Fibroblast of skin of back (primary cell): ENCODE measurements around the gene OOSP1. TPM values are rescaled to one million over a fixed set of nuclear protein-coding genes. Genes with fewer than 3 reads are reported as not detected.
"Not testable (repeated sequence)": the region's sequence is repeated elsewhere in the genome, so short reads cannot be mapped to it uniquely, and the experiment has no call there.

Source experiments
- DNase-seq: peaks from one replicate; pipeline ENCODE4 v3.0.0-alpha.2; 2013
- polyA plus RNA-seq, 2 experiments: library from polyadenylated mRNA; unstranded; fragments of 120-200 nt; gene quantifications; one replicate each; pipeline ENCODE4 v1.2.1, GENCODE V29; 2013; ENCODE audit not compliant: insufficient read length in 2 of 2

Gene OOSP1, protein sequence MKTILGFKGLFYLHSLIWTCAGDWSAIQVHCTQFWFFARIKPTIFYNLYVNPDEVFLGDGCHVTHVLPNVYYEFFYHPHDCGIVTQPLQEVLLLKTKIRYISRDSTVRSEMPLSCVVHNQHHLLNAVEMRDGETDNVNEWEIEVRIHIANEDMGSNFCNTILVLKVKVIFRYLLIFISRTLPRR
- not detected for polyA plus RNA-seq (2013, experiment 1 of 2; ENCODE audit: insufficient read length)
- not detected for polyA plus RNA-seq (2013, experiment 2 of 2; ENCODE audit: insufficient read length)

DNA sequence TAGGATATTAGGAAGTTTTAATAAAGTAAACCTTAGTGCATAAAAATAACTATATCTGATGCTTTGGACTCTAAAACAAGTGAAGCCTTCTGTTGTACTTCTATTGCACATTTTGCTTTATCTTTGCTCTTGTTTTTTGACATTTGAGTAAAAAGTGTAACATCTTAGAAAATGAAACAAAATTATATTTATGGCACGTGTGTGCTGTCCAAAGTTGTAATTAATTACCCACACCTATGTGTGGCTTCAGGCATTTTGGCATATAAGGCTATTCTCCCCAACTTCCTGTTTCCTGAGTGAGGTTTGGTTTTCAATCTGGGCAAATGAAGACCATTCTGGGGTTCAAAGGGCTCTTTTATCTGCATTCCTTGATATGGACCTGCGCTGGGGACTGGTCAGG, at the start of gene OOSP1:
TSS of gene OOSP1 (plus strand) at position 301 of the 400 bp plus-strand sequence. CDS start at position 324, 23 bp downstream.
- no peak for DNase-seq

DNA sequence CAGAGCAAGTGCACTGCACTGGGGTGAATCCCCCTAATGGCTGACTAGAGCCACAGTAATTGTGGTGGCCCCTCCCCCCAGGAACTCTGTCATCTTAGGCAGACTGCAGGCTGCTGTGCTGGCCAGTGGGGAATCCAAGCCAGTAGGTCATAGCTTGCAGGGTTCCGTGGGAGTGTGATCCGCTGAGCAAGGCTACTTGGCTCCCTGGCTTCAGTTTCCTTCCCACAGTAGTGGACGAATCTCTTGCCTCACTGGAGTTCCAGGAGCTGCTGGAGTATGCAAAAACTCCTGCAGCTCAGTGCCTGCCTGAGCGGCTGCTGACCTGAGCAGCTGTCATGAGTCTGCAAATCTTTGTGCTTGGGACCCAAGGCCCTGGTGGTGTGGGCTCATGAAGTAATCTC, 46.5 kb upstream of the OOSP1 start:
- DNase-seq = no peak

DNA sequence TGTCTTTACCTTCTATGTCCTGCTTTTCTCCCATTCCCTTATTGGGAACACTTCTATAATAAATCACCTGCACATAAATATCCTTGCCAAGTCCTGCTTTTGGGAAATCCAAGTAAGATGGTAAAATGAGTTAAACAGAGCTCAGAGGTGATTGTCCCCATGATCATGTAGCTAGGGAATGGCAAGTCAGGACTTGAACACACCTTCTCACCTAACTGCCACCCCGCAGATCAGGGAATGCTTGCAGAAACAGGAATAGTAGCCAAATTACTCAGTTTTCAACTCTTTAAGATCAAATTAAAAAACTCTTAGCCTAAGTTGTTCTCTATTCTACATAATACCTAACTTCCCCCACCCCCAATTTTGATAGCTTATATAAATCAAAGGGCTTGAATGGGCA, 43.6 kb upstream of the OOSP1 start:
- DNase-seq = no peak

DNA sequence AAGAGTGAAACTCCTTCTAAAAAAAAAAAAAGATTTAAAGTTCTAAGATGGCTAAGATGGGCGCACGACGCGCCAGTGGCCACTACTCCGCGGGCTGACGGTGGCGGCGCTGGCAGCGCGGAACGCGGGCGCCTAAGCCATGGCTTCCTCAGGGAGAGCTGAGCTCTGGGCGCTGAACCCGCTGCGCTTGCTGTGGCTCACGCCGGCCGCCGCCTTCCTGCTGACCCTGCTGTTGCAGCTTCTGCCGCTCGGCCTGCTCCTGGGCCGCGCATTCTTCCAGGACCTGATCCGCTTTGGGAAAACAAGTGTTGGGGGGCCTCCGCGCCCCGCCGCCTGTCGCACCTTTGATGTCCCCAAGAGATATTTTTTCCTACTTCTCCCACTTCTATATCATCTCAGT, 40.2 kb upstream of the OOSP1 start:
- no peak for DNase-seq

DNA sequence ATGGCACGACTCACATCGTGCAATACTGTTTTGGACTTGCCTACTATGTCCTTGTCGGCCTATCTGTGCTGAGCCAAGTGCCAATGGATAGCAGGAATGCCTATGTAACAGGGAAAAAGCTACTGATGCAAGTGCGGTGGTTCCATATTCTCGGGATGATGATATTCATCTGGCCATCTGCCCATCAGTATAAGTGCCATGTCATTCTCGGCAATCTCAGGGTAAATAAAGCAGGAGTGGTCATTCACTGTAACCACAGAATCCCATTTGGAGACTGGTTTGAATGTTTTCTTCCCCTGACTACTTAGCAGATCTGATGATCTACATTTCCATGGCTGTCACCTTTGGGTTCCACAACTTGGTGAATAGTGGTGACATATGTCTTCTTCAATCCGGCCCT, 39.6 kb upstream of the OOSP1 start:
- no peak for DNase-seq

DNA sequence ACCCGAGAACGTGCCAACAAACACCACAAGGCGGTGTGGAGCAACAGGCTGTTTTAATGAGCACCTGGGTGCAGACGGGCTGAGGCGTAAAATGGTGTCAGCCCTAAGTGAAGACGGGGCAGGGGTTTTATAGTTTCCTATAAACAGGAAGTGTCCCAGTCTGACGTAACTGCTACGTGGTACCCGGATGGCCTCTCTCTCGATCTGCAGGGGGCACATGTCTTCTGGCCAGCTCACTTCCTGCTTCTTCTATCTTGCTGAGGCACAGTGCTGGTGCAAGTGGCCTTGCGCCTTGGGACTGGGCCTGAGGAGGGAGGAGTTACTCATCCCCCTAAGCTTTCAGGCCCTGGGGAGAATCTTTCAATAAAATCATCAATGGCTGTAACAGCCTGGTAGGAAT, 38.7 kb upstream of the OOSP1 start:
- DNase-seq = peak; percentile 7

DNA sequence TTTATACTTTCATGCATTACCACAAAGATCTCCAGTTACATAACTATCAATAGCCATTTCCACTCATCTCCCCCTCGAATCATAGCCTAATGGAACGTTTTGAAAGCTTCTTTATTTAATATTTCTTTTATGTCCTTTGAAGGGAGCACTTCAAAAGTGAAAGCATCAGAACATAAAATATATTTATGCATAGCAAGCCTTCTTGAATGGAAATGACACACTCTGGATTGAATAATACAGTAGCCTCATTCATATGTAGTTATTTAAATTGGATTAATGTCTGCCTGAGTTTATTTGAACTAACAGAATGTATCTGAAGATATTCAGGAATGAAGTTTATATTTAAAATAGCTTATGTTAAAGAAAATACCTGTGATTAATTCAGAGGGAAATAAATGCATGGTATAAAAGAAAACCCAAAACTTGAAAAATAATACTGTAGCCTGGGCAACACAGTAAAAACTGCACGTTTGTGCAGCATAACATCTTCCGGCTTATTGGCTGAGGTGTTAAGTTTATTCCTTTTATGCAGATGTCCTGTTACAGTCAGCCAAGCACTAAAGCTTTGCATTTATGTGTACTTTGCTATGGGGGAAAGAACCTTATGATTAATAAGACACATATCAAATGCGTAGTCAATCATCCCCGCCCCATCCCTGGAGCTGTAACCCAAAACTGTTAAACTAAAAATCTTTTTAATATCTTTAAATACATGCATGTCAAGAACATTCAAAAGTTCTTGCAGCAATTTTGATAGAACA, 37.7 kb upstream of the OOSP1 start:
- DNase-seq = no peak

DNA sequence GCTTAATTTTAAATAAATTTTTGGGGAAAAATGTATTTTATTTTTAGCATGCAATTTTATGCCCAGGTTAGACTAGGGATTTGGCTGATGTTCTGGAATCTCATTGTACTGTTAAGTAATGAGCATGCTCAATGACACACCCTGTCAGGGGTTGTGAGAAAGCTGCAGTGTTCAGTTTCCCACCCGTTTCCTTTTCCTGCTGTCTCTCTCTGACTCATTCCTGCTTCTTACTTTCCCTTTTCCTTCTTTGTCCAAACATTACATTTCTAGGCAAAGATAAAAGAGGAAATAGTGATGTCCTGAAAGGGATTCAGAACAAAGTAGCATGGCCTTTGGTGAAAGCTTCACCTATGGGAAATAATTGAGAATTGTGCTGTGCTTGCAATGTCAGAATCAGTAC, 36.9 kb upstream of the OOSP1 start:
- DNase-seq = peak; percentile 20

DNA sequence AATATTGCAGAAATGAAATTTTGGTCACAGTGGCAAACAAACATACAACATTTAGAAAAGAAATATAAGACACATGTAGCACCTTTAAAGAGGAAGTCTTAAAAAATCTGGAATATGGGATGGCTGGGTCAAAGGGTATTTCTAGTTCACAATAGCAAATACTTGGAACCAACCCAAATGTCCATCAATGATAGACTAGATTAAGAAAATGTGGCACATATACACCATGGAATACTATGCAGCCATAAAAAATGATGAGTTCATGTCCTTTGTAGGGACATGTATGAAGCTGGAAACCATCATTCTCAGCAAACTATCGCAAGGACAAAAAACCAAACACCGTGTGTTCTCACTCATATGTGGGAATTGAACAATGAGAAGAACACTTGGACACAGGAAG, 34.7 kb upstream of the OOSP1 start:
- DNase-seq = not testable (repeated sequence)

DNA sequence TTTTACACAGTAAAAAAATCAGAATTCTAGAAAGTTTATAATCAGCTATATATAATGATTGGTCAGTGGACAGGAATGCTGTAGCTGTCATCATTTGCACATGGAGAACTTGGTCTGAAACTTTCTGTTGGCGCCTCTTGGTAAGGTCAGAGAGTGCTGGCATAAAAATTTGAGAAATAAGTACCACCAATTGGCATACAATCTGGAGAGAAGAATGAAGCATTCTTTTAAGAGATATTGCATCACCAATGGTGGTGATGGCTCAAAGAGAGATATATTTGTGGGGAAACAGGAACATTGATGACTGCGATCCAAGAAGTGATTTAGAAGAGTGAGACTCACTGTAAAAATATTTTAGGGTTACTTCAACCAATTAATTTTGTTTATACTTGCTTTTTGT, 19.8 kb upstream of the OOSP1 start:
- DNase-seq = peak; percentile 9

DNA sequence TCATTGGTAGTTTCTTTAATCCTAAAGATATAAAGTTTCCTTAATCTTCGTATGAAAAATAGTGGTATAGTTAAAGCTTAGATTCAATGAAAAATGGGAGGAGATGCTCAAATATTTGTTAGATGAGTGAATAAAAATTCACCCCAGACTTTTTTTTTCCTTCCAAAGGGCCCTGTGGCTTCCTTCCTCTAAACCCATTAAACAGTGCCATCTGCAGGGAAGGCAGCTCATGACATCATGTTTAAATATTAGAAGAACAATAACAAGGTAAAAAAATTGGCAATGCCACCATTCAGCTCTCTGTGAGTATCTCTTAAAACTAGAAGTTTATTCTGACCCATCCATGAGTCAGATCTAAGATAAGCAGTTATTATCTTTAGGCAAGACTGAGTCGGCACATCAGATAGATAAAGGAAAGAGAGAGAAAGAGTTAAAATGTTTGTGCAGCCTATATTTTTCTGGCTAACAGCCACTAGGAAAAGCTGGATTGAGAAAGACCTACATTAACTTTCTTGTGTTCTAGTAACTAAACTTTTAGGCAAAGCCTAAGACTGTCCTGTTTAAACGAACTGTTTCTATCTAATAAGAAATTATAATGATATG, 19.1 kb upstream of the OOSP1 start:
- DNase-seq = peak; percentile 42

DNA sequence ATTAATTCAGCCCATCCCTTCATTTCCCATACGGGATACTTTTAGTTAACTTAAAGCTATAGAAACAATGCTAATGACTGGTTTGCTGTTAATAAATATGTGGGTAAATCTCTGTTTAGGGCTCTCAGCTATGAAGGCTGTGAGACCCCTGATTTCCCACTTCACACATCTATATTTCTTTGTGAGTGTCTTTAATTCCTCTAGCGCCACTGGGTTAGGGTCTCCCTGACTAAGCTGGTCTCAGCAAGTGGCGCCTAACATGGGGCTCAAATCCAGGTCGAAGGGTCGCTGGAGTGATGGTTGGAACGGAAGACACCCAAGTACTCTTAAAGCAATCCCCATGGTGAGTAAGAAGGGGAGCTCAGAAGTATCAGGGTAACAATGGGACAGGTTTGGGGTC, 14.4 kb upstream of the OOSP1 start:
- peak; percentile 4 for DNase-seq

DNA sequence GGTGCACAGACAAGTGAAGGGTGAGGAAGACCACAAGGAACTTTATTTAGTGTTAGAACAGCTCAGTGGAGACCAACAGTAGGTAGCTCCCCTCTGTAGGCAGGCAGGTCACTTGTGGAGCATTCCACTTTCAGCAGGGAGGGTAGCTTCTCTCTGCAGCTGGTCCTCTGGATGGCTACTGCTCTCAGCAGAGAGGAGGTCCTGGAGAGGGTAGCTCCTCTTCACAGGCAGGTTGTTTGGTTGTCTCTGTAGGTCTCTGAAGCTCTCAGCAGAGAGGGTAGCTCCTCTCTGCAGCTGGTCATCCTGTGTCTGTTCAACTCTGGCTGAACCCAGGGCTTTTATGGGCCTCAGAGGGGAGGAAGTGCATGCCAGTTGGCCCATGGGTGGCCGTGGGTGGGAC, 6.5 kb upstream of the OOSP1 start:
- no peak for DNase-seq

DNA sequence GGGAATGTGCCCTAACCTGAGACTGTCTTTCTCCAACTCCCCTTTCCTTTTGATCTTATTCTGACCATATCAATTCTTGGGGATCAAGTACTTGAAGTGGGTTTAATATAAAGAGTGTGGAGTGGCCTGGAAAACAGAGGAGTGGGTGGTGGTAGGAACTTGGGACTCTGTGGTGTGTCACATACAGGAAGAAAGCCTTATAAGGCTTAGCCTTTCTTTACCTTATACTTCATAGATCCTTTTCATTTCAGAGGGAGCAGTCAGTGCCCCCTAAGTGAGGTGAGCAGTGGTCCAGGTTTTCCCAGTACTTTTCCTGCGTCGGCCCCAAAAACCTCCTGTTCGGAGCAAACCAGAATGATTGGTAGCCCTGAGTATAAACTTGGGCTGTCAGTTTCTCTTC, 486 bp downstream of the OOSP1 start:
- no peak for DNase-seq

DNA sequence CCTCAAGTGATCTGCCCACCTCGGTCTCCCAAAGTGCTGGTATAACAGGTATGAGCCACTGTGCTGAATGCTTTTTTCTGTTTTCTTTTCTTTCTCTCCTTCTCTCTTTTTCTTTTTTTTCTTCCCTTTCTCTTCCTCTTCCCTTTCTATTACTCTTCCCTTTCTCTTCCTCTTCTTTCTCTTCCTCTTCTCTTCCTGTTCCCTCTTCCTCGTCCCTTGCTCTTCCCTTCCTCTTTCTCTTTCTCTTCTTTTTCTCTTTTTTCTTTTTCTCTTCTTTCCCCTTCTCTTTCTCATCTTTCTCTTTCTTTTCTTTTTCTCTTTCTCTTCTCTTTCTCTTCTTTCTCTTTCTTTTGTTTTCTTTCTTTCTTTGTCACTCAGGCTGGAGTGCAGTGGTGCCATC, 1.2 kb downstream of the OOSP1 start:
- DNase-seq = no peak

DNA sequence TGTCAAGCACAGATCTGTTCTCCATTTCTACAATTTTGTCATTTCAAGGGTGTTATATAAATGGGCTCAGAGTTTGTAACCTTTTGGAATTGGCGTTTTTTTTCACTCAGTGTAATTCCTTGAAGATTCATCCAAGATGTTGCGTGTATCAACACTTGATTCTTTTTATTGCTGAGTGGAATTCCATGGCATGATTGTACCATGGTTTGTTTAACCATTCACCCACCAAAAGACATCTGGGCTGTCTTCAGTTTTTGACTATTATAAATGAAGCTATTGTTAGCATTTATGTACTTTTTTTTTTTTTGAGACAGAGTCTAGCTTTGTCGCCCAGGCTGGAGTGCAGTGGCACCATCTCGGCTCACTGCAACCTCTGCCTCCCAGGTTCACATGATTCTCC, 2.9 kb downstream of the OOSP1 start:
- DNase-seq = no peak

DNA sequence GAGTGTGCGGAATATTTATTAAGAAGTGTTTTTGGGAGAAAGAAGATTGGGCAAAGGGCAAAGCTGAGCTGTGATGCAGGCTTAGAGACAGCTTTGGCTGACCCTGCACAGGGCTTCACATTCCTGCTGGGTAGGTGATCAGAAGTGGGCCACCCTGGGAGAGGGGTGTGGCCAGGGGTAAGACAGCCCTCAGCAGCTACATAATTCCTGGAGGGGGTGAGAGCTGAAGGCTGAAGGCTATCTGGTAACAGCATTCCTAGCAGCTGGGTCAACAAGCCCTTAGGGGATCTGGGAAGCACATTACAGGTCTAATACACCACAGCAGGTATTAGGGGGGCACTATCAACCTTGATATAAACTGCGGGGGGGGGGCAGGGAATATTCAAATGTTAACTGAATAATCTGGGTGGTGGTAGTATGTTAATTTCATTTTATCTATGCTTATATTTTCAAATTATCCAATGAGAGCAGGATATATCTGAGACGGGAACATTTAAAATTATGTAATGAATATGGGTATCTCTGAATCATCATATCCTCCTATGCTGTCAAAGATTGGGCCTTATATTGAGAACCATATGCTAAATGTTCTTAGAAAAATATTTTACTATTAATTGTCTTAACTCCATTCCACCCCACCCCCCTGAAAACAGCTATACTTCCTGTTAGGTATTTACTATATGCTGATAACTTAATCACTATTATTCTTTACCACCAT, 5.9 kb downstream of the OOSP1 start:
- DNase-seq = no peak

DNA sequence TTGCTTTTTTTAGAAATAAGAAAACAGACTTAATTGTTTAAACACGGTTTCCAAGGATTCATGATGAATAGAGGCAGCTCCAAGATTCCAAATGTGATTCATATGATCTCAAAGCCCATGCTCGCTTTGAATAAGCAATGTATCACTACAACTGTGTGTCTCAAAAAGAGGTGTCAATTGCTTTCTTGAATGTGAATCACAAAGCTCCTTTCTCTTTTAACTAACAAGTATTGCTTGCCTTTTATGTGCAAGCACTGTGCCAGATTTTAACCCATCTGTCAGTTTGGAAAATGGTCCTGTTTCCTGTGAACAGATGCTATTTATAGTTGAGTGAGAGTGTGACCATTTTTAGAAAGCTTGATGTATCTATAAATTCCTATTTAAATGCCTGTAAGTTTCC, 6.5 kb downstream of the OOSP1 start:
- DNase-seq = no peak

DNA sequence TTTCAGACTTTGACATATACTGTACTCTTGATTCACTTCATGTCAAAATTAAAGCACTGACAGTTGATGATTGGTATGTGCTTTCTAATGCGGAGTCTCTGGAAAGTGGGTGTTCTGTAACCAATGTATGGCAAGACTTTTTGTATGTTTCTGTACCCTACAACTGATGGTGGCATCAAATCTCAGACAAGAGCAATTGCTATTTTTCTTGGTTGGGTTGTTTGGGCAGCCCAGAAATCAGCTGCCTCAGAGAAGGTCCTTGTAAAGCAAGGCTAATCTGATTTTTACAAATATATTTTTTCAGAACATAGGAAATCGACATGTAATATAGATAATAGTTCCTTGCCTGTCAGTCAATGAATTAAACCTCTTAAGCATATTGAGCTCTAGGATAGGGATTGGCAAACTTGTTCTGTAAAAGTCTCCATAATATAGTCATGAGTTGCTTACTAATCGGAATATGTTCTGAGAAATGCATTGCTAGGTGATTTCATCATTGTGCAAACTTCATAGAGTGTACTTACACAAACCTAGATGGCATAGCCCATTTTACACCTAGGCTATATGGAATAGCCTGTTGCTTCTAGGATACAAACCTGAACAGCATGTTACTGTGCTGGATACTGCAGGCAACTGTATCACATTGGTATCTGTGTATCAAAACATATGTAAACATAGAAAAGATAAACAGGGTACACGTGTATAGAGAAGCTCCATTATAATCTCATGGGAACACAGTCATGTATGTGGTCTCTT, 15.4 kb downstream of the OOSP1 start:
- DNase-seq = no peak

DNA sequence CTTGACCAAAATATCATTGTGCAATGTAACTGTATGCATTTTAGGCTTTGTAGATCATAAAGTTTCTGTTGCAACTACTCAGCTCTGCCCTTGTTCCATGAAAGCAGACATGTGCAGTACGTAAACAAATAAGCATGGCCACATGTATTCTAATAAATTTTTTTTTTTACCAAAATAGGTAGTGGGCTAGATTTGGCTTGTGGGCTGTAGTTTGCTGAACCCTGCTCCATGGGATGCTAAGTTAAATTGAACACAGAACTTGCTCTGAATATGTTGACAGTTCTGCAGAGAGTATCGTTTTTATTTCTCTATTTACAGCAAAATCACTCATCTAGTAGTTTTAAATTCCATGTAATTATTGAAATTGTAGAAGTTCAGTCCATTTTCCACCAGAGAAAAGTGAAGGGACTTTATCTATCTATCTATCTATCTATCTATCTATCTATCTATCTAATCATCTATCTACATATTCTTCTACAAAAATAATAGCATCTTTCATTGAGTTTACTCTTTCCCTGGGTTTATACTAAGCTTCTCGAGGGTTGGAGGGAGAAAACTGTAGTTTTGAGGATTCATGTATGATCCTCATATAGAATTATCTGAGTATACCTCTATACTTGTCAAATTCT, 16.1 kb downstream of the OOSP1 start:
- DNase-seq = no peak

DNA sequence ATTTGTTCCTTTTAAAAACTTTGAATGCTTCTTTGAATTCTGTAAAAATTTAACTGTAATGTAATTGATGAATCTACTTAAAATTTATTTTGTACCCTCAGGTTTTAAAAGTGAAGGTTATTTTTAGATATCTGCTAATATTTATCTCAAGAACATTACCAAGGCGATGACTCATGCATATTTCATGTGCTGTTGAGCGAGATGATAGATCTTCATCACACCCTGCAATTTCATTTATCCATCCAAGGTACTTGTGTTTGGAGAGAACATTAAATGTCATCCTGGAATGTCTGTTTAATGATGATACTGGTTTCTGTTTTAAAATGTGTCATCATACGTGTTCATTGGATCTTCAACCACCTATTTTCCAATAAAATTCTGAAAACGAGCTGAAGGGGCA, 18.9 kb downstream of the OOSP1 start:
- DNase-seq = no peak
